Measurements from ENCODE around the gene MEA1.
"Not testable (repeated sequence)": the region's sequence is repeated elsewhere in the genome, so short reads cannot be mapped to it uniquely, and the experiment has no call there.

MEA1 gene

DNA sequence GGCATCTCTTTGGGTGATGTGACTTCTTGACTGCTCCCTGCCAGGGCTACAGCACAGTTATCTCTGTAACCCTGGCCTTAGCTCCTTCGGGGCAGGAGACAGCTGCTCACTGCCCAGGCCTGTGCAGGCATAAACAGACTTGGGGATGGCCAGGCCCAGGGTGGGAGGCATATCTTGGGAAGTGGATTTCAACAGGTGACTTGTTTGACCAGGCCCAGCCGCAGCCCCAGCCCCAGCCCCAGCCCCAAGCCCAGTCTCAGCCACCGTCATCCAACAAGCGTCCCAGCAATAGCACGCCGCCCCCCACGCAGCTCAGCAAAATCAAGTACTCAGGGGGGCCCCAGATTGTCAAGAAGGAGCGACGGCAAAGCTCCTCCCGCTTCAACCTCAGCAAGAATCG is 7.5 kb downstream of the MEA1 start:
- no peak for FAIRE-seq

DNA sequence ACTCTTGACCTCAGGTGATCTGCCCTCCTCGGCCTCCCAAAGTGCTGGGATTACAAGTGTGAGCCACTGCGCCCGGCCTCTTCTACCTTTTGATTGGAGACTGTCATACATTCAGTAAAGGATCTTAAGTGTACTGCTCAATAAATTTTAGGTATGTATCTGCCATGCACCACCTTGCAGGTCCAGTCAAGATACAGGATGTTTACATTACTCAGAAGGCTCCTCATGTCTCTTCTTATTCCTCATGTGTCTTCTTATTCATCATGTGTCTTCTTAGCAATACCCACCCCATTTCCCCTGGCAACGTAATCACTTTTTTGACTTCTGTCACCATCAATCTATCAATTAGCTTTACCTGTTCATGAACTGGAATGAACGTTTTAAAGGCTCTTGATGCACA is 7.9 kb downstream of the MEA1 start:
- FAIRE-seq, result no peak

DNA sequence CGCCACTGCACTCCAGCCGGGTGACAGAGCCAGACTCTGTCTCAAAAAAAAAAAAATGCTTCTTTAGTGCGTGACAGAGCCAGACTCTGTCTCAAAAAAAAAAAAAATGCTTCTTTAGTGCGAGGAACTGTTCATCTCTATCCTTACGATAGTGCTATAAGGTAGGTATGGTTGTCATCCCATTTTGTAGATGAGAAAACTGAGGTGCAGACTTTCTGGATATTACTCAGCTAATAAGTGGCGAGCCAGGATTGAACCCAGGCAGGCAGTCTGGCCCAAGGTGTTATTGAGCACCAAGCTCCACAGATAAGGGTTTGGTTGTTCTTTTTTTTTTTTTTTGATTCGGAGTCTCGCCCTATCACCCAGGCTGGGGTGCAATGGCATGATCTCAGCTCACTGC is 11.9 kb downstream of the MEA1 start:
- no peak for FAIRE-seq

DNA sequence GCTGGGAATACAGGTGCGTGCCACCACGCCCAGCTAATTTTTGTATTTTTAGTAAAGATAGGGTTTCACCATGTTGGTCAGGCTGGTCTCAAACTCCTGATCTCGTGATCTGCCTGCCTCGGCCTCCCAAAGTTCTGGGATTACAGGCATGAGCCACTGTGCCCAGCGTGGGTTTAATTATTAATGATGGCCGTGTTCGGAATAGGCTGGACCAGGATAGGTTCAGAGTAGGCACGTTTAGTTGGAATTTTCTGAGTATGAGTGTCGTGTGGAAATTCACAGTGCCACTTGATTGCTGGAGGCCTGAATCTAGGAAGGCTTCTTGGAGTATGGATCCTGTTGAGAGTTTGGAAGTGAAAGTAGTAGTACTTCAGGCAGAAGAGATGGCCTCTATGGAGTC is 15.5 kb downstream of the MEA1 start:
- not testable (repeated sequence) for FAIRE-seq

DNA sequence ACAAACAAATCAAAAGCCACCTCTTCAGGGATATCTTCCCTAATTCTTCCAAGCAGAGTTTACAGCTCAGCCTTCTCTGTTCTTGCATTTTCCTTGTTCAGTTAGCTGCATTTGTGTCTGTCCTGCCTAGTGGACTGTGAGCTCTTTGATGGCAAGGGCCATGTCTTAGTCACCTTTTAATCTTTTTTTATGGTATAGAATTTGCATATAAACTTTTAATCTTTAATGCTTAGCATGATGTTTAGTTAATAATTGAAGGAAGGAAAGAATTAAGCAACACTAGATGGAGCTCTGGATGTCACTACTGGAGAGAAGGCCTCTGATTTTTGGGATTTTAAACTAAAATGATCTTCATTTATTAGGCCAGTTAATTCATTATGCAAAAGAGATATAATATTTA is 17.2 kb downstream of the MEA1 start:
- FAIRE-seq, result peak; percentile 76

DNA sequence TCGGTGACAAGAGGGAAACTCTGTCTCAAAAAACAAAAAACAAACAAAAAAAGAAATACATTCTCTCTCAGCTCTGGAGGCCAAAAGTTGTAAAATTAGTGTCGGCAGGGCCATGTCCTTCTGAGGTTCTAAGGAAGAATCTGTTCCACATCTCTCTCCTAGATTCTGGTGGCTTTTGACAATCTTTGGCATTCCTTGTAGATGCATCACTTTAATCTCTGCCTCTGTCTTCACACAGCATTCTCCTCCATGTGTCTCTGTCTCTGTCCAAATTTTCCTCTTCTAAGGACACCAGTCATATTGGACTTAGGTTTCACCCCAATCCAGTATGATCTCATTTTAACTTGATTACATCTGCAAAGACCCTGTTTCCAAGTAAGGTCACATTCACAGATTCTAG is 20.3 kb downstream of the MEA1 start:
- FAIRE-seq, result no peak

DNA sequence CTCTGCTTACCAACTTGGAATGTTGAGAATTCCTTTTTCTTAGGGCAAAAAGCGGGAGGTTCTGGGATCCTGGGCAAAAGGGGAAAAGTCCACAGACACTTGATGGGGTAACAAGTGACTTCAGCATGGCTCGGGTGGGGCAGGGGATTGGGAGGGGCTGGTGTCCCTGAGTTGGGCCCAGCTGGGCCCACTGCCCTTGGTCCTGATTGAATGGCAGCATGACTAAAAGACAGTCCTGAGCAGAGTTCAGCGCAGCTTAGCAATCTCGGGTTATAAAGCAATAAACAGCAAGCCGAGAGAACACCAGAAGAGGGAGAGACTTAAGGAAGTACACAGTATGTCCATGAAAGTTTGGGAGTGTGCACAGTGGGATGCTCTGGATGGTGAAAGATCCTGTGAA is 23.8 kb downstream of the MEA1 start:
- no peak for FAIRE-seq

DNA sequence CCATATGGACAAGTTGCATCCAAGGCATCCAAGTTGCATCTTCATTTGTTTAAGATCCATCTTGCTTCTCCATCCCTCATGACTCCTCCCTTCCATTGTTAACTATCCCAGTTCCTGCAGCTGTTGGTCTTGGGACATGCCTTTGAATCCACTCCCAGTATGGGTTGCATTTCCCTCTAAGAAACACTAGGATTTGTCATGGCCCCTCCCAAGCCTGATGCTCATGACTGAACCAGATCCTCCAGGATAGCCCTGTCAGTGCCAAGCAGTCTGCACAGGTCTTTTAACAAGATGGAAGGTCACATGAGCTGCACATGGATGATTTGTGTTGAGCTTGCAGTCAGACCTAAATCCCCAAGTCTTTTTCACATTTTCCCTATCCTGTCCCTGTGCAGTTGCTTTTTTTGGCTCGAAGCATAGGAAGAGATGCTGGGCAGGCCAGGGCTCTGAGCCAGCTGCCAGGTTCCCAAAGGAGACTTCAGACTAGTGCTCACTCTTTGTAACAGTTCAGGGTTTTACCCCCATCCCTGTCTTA is 25.2 kb downstream of the MEA1 start:
- FAIRE-seq, result no peak

DNA sequence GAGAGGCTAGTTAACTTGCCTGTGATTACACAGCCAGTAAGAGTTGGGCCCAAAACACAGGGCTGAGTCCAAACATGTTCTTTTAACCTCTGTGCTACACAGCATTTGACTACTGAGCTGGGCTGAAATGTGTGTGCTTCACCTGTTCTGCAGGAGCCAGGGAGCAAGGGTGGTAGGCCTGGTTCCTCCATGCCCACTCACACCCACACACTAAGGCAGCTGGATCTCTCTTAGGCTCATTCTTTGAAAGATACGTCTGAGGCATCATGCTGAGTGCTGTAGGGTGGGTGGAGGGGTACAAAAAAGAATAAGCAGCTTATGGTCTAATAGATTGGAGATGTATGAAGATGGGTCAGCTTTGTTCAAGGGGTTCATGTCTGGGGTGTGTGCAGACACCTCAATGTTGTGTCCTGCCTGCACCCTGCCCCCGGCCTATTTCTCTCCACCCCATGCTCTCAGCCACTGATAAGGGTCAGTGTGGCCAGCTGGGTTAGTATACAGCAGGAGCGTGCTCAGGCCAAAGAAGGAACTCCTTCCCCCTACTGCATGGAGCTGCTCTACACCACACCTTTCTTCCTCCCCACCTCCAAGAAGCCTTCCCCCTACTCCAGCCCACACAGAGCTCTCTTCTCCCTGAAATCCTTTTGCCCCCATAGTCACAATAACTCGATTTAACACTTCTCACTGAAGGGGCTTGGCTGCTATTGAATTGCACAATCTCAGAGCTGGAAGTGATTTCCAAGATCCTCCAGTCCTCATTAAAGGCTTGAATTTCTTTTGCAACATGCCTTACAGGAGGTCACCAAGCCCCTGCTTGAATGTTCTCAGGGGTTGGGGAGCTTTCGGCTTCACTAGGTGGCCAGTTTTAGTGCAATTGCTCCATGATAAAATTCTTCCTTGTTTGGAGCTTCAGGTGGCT is 26.0 kb downstream of the MEA1 start:
- no peak for FAIRE-seq

DNA sequence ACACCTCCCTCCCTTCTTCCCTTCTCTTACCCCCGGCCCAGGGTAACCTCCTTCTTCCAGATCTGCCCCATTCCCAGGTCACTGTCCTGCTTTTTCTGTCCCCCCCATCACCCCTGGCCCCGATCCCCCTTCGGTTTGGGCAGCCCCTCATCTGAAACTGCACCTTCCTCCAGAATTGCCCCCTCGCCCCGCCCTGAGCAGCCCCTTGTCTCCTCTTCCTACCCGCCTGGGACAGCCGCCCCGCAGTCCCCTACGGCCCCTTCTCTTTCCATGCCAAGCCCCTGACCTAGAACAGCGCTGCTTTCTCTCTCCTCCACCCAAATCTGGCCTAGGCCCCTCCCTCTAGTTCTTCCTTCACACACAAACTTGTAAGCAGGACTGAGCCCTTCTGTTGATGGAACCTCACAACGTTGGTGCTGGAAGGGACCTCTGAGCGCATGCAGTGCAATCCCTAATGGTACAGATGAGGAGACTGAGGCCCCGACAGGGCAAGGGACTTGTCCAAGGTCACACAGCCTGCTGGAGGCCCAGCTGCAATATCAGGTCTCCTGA is 28.7 kb downstream of the MEA1 start:
- no peak for FAIRE-seq

DNA sequence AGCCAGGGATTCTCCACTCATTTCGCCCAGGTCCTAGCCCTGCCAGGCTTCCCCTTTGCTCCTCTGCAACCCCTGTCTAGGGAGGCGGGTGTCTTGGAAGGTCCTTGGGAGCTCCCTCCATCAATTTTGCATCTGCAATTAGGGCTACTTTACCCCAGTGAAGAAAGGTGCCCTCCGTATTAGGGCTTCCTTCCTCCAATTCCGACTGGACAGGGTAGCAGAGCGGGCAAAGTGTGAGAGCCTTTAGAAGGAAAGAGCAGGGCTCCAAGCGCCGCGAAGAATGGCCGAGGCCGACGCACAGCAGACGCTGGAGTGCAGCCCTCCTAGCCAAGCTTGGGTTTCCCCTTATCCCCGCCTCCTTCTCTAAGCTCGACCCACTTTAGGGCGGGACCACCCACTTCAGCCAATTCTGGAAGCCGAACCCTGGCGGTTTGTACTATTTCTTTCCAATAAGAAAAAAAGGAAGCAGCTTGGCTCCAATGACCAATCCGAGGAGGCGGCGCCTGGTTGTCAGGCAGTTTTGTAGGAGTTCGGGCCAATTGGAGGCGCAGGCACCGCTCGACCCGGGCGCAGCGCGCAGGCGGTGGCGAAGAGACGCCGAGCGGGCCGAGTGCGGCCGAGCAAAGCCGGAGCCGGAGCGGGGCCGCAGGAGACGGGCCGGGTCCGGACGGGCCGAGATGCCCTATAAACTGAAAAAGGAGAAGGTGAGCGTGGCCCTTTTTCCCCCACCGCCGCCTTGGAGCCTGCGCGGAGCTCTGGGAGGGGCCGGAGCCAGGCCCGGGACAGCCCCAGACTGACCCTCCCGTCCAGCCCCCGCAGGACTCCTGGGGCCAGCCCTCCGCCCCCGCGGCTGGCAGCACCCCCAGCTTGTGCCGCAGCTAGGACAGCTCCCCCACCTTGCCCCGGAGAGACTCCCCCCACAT is 29.5 kb downstream of the MEA1 start, which contains the start of gene PPP2R5D:
PPP2R5D (plus strand) TSS at position 570 of the 923 bp plus-strand sequence; CDS start at position 678, 108 bp downstream.
- FAIRE-seq, result peak; percentile 97

DNA sequence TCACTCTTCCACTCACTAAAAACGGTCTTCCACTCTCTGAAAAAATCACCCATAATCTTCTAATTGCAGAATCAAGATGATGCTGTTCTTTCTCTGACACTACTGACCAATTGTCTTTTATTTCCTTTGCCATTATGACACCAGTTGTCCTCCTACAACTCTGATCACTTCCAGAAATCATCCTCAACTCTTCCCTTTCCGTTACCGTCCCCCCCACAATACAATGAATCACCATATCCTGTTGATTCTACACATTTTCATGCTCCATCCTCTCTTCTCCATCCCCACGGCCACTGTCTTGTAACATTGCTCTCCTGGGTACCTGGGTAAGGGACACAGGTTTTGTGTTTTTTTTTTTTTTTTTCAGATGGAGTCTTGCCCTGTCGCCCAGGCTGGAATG is 31.9 kb downstream of the MEA1 start:
- no peak for FAIRE-seq

DNA sequence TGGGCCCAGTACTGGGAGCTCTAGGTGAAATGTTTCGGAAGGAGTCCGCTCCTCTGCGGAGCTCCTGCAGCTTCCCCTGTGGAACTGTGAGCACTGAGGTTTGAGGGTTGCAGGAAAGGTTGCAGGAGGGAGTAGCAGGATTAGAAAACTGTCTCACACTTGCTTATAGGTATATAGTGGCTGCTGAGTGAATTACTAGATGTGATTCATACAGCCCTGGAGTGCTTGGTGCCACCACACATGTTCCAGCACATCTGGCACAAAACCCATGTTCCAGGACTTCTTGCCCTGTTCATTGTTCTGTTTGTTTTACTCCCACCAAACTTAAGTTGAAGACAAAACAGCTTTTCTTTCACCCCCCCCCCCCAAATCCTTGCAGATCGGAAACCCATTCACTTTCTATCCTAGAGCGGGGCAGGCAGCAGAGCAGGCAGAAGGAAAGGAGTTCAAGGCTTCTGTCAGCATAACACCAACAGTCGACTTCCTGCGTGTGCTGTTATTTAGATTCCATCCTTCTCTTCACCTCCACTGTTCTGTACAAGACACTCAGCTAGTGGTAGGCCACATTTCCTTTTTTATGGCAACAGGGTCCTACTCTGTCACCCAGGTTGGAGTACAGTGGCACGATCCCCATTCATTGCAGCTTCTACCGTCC is 34.1 kb downstream of the MEA1 start:
- no peak for FAIRE-seq

DNA sequence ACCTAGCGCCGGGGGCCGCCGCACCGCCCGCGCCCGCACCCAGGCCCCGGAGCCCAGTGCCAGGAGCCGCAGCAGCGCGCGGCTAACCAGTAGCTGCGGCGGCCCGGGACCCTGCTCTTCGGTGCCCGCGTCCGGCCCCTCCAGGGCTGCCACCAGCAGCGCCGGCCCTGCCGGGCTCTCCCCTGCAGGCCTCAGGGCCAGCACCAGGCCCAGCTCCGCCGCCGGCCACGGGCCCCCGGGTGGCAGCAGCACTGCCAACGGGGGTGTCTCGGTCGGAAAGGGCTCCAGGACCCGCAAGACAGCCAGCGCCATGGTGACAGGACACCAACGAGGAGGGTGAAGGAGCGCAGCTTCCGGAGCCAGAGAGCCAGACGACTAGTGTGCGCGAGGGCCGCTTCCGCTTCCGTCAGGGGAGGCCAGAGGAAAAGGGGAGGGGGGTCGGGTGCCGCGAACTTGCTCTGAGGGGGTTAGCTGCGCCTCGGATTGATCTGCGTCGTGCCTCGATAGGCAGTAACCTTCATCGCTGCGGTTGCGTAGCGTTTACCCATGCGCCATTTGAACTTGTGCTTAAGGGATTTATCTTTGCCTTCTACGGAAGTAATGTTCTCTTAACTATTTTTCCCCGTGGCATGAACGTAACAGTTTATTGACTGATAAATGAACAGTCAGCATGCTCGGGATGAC is 34.8 kb downstream of the MEA1 start, which contains the start of gene PEX6:
PEX6 (minus strand) TSS at position 343 of the 684 bp plus-strand sequence; CDS start at position 312, 31 bp downstream.
- no peak for FAIRE-seq

DNA sequence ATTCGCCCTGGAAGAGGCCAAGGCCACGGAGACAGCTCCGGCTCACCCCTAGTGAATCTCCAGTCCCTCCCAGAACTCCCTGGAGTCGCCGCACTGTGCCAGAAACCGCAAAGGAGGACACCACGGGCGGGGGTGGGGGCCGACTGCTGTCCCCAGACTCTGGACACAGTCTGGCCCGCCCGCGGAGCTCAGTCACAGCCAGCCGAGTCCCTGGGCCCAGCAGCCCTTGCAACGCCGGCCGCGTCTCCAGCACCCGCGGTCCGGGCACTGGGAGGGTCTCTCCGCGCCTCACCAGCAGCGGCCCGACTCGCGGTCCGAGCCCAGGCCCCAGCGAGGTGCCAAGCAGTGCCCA is 35.3 kb downstream of the MEA1 start:
- FAIRE-seq, result no peak

DNA sequence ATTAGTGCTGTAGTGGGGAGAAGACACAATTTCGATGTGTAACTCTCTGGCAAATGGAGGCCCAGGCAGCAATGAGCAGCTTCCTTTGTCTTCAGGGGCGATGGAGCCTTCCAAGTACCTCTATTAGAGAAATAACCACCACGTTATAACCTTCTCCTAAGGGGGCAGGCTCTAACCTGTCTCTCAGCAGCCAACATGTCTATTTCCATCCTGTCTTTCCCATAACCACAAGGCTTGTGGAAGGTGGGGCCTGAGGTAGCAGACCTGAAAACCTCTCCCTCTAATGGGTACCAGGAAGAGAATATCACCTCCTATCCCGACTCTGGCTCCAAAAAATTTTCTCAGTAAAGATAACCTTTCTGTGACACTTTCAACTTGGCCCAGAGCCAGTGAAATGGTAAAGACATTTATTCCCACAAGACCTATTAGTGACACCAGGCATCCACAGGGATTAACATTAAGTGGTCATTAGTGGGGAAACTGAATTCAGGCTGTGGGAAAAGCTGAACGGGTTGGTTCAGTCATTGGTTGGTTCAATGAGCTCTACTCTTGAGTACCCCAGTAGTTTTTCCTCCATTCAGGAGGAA is 38.7 kb downstream of the MEA1 start:
- no peak for FAIRE-seq

DNA sequence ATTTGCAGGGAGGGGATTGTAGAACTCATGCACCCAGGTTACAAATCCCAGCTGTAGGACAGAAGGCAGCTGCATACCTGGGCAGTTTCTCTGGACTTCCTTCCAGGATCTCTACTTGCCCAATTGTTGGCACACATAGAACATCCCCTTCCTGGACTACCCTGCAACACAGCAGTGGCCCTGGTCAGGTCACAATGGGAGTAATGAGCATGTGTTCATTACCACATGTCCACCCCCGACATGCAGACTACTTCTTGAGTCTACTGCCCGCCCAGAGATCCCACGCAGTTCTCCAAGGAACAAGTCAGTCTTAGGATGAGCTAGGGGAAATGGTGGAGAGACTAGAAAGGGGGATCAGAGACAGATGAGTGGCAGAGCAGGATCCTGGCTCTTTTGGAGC is 39.8 kb downstream of the MEA1 start:
- no peak for FAIRE-seq

DNA sequence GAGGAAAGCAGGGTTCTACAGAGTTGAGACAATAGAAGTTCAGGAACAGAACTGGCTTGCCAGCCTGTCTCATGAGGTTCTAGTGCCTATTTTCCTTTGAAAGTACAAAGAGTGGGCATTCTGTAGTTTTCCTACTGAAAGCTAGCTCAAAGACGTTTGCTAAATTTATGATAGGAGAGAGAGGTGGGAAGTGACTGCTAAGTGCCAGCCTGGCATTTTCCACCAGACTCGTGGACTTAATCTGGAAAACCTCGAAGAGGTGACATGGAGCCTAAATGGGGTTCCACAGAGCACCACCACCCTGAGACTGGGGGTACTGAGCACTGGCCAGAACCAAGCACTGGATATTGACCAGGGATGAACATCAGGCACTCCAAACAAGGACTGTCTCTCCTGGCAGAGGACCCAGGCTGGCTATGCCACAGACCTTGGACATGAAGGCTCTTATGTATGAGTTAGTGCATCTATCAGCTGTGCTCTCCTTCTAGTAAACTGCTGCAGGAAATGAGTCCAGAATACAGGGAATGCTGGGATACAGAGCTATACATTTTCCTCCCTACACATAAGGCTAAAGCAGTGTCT is 41.9 kb downstream of the MEA1 start:
- no peak for FAIRE-seq

DNA sequence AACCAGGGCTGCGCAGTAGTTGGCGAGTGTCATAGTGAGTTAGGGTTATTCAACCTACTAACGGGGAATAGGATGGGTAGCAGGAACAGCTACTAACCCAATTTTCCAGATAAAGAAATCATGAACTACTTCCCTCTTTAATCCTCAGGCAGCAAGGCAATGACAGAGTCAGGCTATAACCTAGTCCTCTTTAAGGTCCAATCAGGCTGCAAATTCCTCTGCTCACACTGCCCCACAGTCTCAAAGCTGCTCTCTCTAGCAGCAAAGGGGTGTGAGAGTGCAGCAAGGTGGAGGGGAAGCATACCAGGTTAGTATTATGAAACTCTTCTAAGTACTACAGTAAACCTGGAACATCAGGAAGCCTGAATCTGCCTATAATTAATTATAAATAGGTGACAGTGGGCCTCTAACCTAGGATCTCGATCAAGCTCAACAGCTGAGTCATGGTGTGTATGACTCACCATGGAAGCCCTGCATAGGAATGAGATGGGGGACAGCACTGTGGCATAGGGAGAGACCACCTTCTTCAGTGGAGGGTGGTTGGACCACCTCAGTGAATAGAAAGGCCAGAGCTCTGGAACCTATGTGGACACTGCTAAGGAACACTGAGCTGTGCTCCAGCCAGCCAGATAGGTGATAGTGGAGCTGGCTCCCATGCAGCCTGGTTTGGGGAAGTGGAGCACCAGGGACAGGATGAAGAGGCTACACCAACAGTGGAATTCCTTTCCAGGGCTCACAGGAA is 42.7 kb downstream of the MEA1 start:
- no peak for FAIRE-seq

DNA sequence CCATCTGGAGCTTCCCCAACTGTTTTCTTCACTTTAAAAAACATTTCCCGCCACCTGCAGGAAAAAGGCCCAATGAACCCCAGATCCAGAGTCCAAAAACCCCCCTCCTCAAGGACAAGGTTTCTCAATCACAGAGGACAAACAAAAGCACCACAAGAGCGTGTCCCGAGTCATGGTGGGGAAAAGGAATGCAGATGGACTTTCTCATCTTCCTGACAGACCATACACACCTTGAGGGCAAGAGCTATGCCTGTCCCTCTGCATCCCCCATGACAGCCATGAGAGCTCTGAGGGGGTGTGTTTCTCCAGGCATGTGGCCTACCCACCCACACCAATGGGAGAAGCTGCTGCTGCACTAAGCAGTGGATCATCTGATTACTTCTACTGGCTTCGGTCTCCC is 43.8 kb downstream of the MEA1 start:
- no peak for FAIRE-seq

Data from A204.1 (cell line).